Measurements from ENCODE around the gene FOXP1. TPM values are rescaled to one million over a fixed set of nuclear protein-coding genes. Genes with fewer than 3 reads are reported as not detected.

The FOXP1 gene
- total RNA-seq, 1 donor from 2014 or later: 27.3 TPM

GRCh38 chr3:71208211-71209095 lies 375.1 kb downstream of the FOXP1 start:
- Histone ChIP-seq H3K4me1 (peaks cover 54% of the 10 kb centered on the region), H3K27me3 (no peaks in the 10 kb centered on the region), H4K20me1 (ENCODE audit: low read depth) (peaks cover 13% of the 10 kb centered on the region), H3K27ac (no peak overlapping the region), H3K79me2 (ENCODE audit: low read depth) (peaks cover 60% of the 10 kb centered on the region), H3K4me3 (no peak overlapping the region), H3K36me3 (no peaks in the 10 kb centered on the region), H3K4me2 (no peak overlapping the region), H3K9ac (no peak overlapping the region), H2AFZ (replicated peaks) (no peak overlapping the region), H3F3A (ENCODE audit: low read depth) (no peaks in the 10 kb centered on the region), H3K9me3 (ENCODE audit: low read depth) (no peaks in the 10 kb centered on the region)
- H3K9me3 Mint-ChIP-seq: no peaks in the 10 kb centered on the region
- no peak for DNase-seq (ENCODE audit: low spot score)
- no peak overlapping the region for H3K27ac Mint-ChIP-seq
- H3K4me3 Mint-ChIP-seq: no peak overlapping the region
- H3K4me1 Mint-ChIP-seq: peaks cover 40% of the 10 kb centered on the region
- TF ChIP-seq CTCF (IDR thresholded peaks at IDR 0.05): no peak
- TF ChIP-seq EZH2phosphoT487 (IDR thresholded peaks at IDR 0.05): no peak
- TF ChIP-seq EZH2 (IDR thresholded peaks at IDR 0.05): no peak
- H3K27me3 Mint-ChIP-seq (ENCODE audit: insufficient read depth, low read depth): no peaks in the 10 kb centered on the region
- no peaks in the 10 kb centered on the region for H3K36me3 Mint-ChIP-seq

- Histone ChIP-seq H3K27ac (no peak overlapping the region), H3K4me3 (no peak overlapping the region), H3K4me1 (peaks cover 59% of the 10 kb centered on the region), H3K36me3 (no peaks in the 10 kb centered on the region), H3K79me2 (ENCODE audit: low read depth) (peaks cover 60% of the 10 kb centered on the region), H3K4me2 (no peak overlapping the region), H3K27me3 (no peaks in the 10 kb centered on the region), H2AFZ (replicated peaks) (no peak overlapping the region), H3F3A (ENCODE audit: low read depth) (no peaks in the 10 kb centered on the region), H3K9me3 (ENCODE audit: low read depth) (no peaks in the 10 kb centered on the region), H3K9ac (no peak overlapping the region), H4K20me1 (ENCODE audit: low read depth) (peaks cover 13% of the 10 kb centered on the region)
- Mint-ChIP-seq H3K4me1 (peaks cover 42% of the 10 kb centered on the region), H3K27me3 (ENCODE audit: insufficient read depth, low read depth) (no peaks in the 10 kb centered on the region), H3K9me3 (no peaks in the 10 kb centered on the region), H3K4me3 (no peak overlapping the region), H3K27ac (no peak overlapping the region), H3K36me3 (no peaks in the 10 kb centered on the region)
- no peak for TF ChIP-seq EZH2phosphoT487 (IDR thresholded peaks at IDR 0.05)
- TF ChIP-seq EZH2 (IDR thresholded peaks at IDR 0.05): no peak
- no peak for TF ChIP-seq CTCF (IDR thresholded peaks at IDR 0.05)
- no peak for DNase-seq (ENCODE audit: low spot score)
Measured at GRCh38 chr3:71207632-71208031, 375.9 kb downstream of the FOXP1 start.

- H3K27ac ChIP-seq: no peak overlapping the region
- H3K4me2 ChIP-seq: no peak overlapping the region
- DNase-seq (ENCODE audit: low spot score): no peak
- no peaks in the 10 kb centered on the region for H3K36me3 ChIP-seq
- H3K4me1 ChIP-seq: peaks cover 59% of the 10 kb centered on the region
- no peaks in the 10 kb centered on the region for H3K36me3 Mint-ChIP-seq
- peaks cover 13% of the 10 kb centered on the region for H4K20me1 ChIP-seq (ENCODE audit: low read depth)
- H3K4me1 Mint-ChIP-seq: peaks cover 42% of the 10 kb centered on the region
- no peaks in the 10 kb centered on the region for H3K9me3 ChIP-seq (ENCODE audit: low read depth)
- no peak overlapping the region for H3K9ac ChIP-seq
- H3K4me3 Mint-ChIP-seq: no peak overlapping the region
- peaks cover 60% of the 10 kb centered on the region for H3K79me2 ChIP-seq (ENCODE audit: low read depth)
- H3F3A ChIP-seq (ENCODE audit: low read depth): no peaks in the 10 kb centered on the region
- no peaks in the 10 kb centered on the region for H3K27me3 ChIP-seq
- H3K9me3 Mint-ChIP-seq: no peaks in the 10 kb centered on the region
- H3K27ac Mint-ChIP-seq: no peak overlapping the region
- H3K27me3 Mint-ChIP-seq (ENCODE audit: insufficient read depth, low read depth): no peaks in the 10 kb centered on the region
- no peak for TF ChIP-seq EZH2phosphoT487 (IDR thresholded peaks at IDR 0.05)
- TF ChIP-seq EZH2 (IDR thresholded peaks at IDR 0.05): no peak
- TF ChIP-seq CTCF (IDR thresholded peaks at IDR 0.05): no peak
- H3K4me3 ChIP-seq: no peak overlapping the region
- H2AFZ ChIP-seq (replicated peaks): no peak overlapping the region
Measured at GRCh38 chr3:71206305-71207165, 377.0 kb downstream of the FOXP1 start.

Measured in neural progenitor cell (in vitro differentiated cells).